Hepatic stellate cell (primary cell): ENCODE measurements around the gene KIAA0753.

ENCODE experiments used
- DNase-seq: peaks from one replicate; pipeline ENCODE4 v3.0.0; 2011; ENCODE audit warnings: low spot score

Gene KIAA0753

GRCh38 chr17:6547336-6547735 is 93.2 kb downstream of the KIAA0753 start:
- no peak for DNase-seq

GRCh38 chr17:6546069-6546718 is 94.3 kb downstream of the KIAA0753 start:
- DNase-seq: no peak

- no peak for DNase-seq
Measured at GRCh38 chr17:6545291-6545690, 95.2 kb downstream of the KIAA0753 start.

GRCh38 chr17:6544011-6544370 is 96.5 kb downstream of the KIAA0753 start:
- no peak for DNase-seq

GRCh38 chr17:6543079-6544010 is 97.2 kb downstream of the KIAA0753 start:
- no peak for DNase-seq

GRCh38 chr17:6542577-6542976 is 97.9 kb downstream of the KIAA0753 start:
- DNase-seq: no peak

- no peak for DNase-seq
Measured at GRCh38 chr17:6541886-6542285, 98.6 kb downstream of the KIAA0753 start.

- no peak for DNase-seq
Measured at GRCh38 chr17:6539871-6540270, 100.6 kb downstream of the KIAA0753 start.

GRCh38 chr17:6536566-6537065 is 103.9 kb downstream of the KIAA0753 start:
- no peak for DNase-seq

GRCh38 chr17:6536053-6536452 is 104.5 kb downstream of the KIAA0753 start:
- no peak for DNase-seq

GRCh38 chr17:6534846-6535514 is 105.5 kb downstream of the KIAA0753 start:
- DNase-seq: no peak

GRCh38 chr17:6532441-6532885 is 108.0 kb downstream of the KIAA0753 start:
- DNase-seq: no peak

GRCh38 chr17:6531575-6531974 is 108.9 kb downstream of the KIAA0753 start:
- no peak for DNase-seq

GRCh38 chr17:6530324-6530920 is 110.1 kb downstream of the KIAA0753 start:
- no peak for DNase-seq

GRCh38 chr17:6528557-6528956 is 112.0 kb downstream of the KIAA0753 start:
- no peak for DNase-seq
